ENCODE measurements around the gene LRP1-AS.

LRP1-AS gene

DNA sequence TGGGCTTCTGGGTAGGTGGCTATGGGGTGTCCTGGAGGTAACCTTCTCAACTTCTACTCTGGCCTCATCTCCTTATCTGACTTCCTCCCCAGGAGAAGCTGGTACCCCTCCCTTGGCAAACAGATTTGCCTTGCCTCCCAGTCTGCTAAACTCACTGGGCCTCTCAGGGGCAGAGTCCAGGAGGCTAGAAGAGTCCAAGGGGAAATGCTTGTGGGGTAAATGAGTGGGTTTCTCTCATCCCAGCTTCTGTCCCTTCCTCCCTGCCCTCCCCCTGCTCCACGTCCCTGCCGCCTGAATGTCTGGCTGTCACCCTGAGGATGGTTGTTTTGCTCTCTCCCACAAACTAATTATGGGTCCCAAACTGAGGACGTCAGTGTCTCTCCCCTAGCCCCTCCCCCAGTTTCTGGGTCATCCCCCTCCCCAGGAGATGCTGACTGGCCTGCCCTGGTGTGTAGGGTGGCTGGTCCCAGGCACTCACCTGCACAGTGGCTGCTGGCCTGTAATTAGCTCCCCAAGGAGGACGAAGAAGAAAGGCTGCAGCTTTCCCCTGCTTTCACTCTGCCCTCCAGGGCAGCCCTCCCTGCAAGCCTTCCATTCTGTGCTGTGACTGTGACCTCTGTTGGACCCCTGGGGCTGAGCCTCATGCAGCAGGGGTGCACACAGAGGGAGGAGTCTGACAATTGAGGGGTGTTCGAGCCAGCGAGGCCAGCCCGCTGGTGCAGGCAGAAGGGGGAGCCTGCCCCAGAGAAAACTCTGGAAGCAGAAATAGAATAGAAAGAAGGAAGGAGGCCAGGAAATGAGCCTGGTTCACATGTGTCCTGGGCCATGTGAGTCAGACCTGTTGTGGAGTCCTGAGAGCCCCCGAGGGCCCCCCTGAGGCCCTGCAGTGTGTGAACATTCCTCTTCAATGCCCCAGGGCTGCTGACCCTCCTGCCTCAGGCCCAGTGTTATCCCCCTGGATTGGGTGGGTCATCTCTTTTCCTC, at the start of gene LRP1-AS:
LRP1-AS (minus strand) TSS at position 659 of the 984 bp plus-strand sequence.
- DNase-seq = no peak

DNA sequence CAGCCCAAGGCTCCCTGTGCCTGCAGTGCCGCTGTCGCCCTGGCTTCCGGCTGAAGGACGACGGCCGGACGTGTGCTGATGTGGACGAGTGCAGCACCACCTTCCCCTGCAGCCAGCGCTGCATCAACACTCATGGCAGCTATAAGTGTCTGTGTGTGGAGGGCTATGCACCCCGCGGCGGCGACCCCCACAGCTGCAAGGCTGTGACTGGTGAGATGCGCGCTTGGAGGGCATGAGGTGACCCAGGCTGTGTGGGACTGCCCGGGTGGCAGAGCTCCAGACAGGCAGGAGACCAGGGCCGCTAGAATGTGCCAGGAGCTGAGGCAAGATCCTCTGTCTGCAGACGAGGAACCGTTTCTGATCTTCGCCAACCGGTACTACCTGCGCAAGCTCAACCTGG, 49.5 kb upstream of the LRP1-AS start:
- DNase-seq = no peak

DNA sequence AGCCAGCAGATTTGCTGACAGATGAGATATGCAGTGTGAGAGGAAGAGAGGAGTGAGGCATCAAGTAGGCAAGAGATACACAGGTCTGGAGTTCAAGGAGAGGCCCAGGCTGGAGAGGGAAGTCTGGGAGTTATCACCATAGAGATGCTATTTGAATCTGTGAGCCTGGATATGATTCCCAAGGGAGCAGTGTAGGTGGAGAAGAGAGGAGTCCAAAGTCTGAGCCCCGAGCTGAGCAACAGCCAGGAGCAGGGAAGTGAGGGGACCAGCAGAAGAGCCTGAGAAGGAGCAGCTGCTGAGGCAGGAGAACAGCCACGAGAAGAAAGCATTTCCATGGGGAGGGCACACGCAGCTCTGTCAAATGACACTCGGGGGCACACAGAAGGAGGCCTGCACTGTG, 49.0 kb upstream of the LRP1-AS start:
- no peak for DNase-seq

GRCh38 chr12:57195611-57196371, 48.4 kb upstream of the LRP1-AS start:
- DNase-seq = no peak

GRCh38 chr12:57195186-57195585, 47.8 kb upstream of the LRP1-AS start:
- DNase-seq = no peak

DNA sequence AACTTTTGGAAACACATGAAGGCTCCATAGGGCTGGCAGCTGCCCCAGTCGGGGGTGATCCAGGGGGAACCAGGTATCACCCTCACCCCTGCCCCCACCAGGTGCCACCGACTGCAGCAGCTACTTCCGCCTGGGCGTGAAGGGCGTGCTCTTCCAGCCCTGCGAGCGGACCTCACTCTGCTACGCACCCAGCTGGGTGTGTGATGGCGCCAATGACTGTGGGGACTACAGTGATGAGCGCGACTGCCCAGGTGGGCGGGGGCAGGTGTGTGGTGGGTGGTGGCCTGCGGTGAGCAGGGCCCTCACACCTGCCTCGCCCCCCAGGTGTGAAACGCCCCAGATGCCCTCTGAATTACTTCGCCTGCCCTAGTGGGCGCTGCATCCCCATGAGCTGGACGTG, 46.8 kb upstream of the LRP1-AS start:
- no peak for DNase-seq

- DNase-seq = no peak
Measured at GRCh38 chr12:57193706-57194245, 46.4 kb upstream of the LRP1-AS start.

- no peak for DNase-seq
Measured at GRCh38 chr12:57192920-57193319, 45.5 kb upstream of the LRP1-AS start.

- no peak for DNase-seq
Measured at GRCh38 chr12:57191410-57191809, 44.0 kb upstream of the LRP1-AS start.

GRCh38 chr12:57190821-57191220, 43.4 kb upstream of the LRP1-AS start:
- DNase-seq = no peak

GRCh38 chr12:57190037-57190436, 42.6 kb upstream of the LRP1-AS start:
- no peak for DNase-seq

DNA sequence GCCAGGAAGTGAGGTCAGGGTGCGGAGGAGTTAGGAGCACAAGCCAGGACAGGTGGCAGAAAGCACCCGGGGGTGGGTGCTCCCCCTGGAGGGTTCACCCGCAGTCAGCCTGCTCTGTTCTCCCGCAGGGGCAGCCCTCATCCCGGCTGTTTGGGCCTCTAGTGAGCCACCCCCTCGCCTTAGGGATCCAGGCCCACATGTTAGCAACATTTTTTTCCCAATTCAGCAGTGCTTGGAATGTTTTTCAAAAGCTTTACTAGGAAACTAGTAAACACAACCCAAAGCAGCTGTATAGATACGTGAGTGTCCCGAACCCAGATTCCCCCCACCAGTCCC, 40.6 kb upstream of the LRP1-AS start:
- no peak for DNase-seq

DNA sequence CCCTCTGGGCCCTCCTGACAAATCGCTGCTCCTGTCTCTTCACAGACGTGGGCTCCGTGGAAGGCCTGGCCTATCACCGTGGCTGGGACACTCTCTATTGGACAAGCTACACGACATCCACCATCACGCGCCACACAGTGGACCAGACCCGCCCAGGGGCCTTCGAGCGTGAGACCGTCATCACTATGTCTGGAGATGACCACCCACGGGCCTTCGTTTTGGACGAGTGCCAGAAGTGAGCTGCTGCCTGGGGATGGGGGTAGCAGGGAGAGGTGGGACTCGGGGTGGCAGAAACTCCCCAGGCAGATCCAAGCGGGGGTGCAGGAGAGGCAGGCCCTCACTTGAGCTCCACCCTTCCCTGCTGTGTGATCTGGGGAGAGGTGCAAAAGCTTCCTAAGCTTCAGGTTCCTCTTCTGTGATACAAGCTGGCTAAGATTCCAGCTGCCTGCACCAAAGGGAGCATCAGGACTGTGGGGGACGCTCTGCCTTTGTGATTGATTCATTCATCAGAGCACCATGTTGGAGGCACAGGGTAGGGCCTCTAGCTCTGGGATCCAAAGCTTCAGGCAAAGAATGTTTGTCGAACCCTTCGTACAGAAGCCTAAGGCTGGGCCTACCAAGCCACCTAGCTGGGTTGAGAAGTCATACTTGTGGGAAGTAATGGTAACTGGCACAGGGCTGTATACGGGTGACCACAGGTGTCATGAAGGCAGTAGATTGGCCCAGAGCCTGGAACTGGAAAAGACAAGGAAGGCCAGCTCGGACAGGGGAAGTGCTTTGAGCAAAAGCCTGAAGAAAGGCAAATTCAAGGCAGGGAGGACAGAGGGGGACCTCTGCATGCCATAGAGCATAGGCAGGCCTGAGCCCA, 40.0 kb upstream of the LRP1-AS start:
- no peak for DNase-seq

- no peak for DNase-seq
Measured at GRCh38 chr12:57185906-57186508, 38.6 kb upstream of the LRP1-AS start.

GRCh38 chr12:57185403-57185802, 38.0 kb upstream of the LRP1-AS start:
- DNase-seq = no peak

DNA sequence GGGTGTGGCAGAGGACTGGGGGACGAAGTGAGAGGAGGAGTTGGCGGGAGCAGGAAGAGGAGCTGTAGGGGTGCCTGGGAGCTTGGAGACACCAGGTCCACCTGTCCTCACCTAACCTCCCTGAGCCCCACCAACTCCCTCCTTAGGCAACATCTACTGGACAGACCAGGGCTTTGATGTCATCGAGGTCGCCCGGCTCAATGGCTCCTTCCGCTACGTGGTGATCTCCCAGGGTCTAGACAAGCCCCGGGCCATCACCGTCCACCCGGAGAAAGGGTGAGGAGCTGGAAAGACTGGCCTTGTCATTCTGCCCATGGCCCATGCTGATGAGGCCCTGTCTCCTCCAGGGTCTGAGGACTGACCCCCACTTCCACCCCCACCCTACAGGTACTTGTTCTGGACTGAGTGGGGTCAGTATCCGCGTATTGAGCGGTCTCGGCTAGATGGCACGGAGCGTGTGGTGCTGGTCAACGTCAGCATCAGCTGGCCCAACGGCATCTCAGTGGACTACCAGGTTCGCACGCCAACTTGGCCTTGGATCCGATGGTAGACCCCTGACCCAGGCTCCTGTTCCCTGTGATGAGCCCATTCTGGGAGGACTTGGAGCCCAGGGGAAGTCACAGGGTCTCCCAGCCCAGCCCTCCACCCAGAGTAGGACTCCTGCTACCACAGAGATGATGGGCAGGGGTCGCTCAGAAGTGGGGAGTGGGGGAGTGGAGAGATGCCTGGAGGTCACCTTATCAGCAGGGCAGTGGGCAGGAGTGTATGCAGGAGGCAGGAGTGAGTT, 36.7 kb upstream of the LRP1-AS start:
- no peak for DNase-seq

DNA sequence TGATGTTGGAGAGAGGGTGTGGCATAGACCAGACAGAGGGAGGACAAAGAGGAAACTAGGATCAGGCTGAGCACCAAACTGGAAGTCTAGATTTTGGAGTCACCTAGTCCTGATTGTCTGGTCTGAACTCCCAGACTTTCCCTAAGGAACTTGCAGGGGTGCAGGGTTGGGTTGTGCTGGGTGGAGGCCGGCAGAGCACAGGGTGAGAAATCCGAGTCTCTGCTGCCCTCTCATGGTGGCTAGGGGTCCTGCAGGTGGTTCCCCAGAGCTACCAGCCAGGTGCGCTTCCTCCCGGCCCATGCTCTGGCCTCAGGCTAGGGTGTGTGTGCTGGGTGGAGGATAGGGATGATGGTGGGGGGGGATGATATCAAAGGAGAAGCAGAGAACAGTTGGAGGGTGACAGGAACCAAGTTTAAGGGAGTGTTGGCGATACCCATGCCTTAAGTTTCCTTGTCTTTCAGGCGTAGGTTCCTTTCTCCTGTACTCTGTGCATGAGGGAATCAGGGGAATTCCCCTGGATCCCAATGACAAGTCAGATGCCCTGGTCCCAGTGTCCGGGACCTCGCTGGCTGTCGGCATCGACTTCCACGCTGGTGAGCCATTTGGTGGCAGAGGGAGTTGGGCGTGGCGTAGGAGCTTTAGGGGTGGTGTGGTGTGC, 35.6 kb upstream of the LRP1-AS start:
- peak; percentile 1 for DNase-seq

GRCh38 chr12:57181561-57182155, 34.2 kb upstream of the LRP1-AS start:
- no peak for DNase-seq

- no peak for DNase-seq
Measured at GRCh38 chr12:57181072-57181471, 33.7 kb upstream of the LRP1-AS start.

- DNase-seq = no peak
Measured at GRCh38 chr12:57180321-57180989, 33.0 kb upstream of the LRP1-AS start.
